Measurements from ENCODE around the gene USP28. TPM values are rescaled to one million over a fixed set of nuclear protein-coding genes. Genes with fewer than 3 reads are reported as not detected.

The USP28 gene
- total RNA-seq, 1 experiment from 2014 or later, result 10.7 TPM

DNA sequence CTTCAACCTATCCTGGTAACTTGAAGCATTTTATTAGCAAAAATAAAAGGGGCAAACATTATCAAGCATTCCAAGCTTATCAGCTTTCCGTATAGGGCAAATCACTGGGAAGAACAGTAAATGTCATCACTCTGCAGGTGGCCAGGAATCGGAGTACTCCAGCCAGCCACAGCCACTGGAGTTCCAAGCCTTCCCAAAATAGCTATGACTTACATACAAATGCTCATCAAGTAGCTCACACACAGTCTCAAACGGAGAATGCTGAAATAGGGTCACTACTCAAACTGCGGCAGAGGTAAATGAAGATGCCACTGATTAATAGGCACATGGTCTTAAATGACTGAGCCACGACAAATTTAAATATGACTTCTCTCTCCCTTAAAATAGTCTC lies 2.1 kb downstream of the USP28 start:
- no peak for DNase-seq (ENCODE audit: low read depth in 1 of 2, low spot score in 2 of 2)
- 0 out of 2 replicates have a peak, but pooled peaks cover 3% of the 10 kb centered on the region for H3K4me1 ChIP-seq (replicated peaks)
- H3K27ac ChIP-seq, result no peak overlapping the region
- H3K27me3 ChIP-seq (replicated peaks), result no peaks in the 10 kb centered on the region
- no peaks in the 10 kb centered on the region for H3K9me3 ChIP-seq (replicated peaks)
- no peaks in the 10 kb centered on the region for H3K36me3 ChIP-seq
- no peak overlapping the region for H3K4me3 ChIP-seq

DNA sequence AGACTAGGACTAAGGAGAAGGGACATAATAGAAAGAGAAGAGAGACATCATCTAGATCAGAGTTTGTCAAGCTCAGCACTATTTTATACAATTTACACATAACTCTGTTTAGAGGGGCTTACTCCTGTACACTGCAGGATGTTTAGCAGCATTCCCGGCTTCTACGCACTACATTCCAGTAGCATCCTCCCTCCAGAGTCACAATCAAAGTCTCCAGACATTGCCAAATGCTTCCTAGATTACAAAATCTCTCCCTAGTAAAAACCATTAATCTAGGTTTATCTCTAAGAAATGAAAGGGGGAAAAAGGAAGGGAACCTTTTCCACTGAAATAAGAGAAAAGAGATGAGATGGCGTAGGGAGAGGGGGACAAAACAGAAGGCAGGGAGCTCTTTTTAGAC lies 4.0 kb downstream of the USP28 start:
- Histone ChIP-seq H3K4me1 (replicated peaks) (0 out of 2 replicates have a peak, but pooled peaks cover 3% of the 10 kb centered on the region), H3K27ac (no peak overlapping the region), H3K36me3 (no peaks in the 10 kb centered on the region), H3K27me3 (replicated peaks) (no peaks in the 10 kb centered on the region), H3K4me3 (no peak overlapping the region), H3K9me3 (replicated peaks) (no peaks in the 10 kb centered on the region)
- DNase-seq (ENCODE audit: low read depth in 1 of 2, low spot score in 2 of 2), result no peak

DNA sequence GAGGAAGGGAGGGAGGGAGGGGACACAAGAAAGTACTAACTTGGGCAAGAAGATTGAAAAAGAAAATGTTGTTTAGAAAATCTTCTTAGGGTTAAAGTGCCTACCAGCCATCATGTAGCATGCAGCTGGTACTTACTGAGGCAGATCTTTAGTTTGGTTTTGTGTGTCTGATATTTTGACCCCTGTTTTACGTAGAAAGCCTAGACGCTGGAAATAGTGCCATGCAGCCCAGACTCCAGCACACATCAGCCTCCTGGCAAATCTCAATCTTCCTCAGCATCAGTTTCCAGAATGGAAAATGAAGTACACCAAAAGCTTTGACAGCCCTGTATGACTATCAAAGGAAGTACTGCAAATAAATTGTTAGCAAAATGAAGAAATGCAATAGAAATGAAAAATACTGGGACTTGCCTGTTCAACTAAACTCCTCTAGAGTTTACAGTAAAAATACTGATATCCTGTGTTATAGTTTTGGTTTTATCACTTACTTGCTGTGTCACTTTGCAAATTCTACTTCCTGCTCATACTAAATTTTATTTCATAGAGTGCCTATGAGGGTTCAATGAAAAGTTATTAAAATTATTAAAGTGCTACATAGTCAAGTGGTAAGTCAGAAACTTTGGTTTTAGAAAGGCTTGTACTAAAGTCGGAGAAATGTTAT lies 7.4 kb downstream of the USP28 start:
- Histone ChIP-seq H3K27ac (no peak overlapping the region), H3K36me3 (no peaks in the 10 kb centered on the region), H3K4me3 (no peak overlapping the region), H3K4me1 (replicated peaks) (no peaks in the 10 kb centered on the region), H3K9me3 (replicated peaks) (no peaks in the 10 kb centered on the region), H3K27me3 (replicated peaks) (no peaks in the 10 kb centered on the region)
- DNase-seq (ENCODE audit: low read depth in 1 of 2, low spot score in 2 of 2), result no peak

DNA sequence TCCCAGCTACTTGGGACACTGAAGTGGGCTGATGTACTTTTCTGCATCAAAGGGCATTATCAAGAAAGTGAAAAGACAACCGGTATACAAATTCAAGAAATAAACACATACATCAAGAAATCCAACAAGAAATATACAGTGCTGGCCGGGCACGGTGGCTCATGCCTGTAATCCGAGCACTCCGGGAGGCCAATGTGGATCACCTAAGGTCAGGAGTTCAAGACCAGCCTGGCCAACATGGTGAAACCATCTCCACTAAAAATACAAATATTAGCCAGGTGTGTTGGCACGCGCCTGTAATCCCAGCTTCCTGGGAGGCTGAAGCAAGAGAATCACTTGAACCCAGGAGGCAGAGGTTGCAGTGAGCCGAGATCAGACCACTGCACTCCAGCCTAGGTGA lies 9.5 kb downstream of the USP28 start:
- H3K9me3 ChIP-seq (replicated peaks), result no peaks in the 10 kb centered on the region
- H3K36me3 ChIP-seq, result no peaks in the 10 kb centered on the region
- no peak for DNase-seq (ENCODE audit: low read depth in 1 of 2, low spot score in 2 of 2)
- H3K27me3 ChIP-seq (replicated peaks), result no peaks in the 10 kb centered on the region
- no peak overlapping the region for H3K4me3 ChIP-seq
- H3K4me1 ChIP-seq (replicated peaks), result 0 out of 2 replicates have a peak, but pooled peaks cover 3% of the 10 kb centered on the region
- H3K27ac ChIP-seq, result no peak overlapping the region

DNA sequence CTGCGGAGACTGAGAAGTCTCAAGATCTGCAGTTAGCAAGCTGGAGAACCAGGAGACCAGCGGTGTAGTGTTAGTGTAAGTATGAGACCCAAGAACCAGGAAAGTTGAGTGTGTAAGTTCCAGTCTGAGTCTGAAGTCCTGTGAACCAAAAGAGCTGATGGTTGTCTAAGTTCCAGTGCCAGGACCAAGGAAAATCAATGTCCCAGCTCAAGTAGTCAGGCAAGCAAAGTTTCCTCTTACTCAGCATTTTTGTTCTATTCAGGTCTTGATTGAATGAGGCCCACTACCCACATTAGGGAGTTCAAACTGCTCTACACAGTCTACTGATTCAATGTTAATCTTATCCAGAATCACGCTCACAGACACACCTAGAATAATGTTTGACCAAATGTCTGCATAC lies 11.0 kb downstream of the USP28 start:
- Histone ChIP-seq H3K4me3 (no peak overlapping the region), H3K36me3 (no peaks in the 10 kb centered on the region), H3K9me3 (replicated peaks) (no peaks in the 10 kb centered on the region), H3K27me3 (replicated peaks) (no peaks in the 10 kb centered on the region), H3K27ac (no peak overlapping the region), H3K4me1 (replicated peaks) (0 out of 2 replicates have a peak, but pooled peaks cover 3% of the 10 kb centered on the region)
- DNase-seq (ENCODE audit: low read depth in 1 of 2, low spot score in 2 of 2), result no peak

DNA sequence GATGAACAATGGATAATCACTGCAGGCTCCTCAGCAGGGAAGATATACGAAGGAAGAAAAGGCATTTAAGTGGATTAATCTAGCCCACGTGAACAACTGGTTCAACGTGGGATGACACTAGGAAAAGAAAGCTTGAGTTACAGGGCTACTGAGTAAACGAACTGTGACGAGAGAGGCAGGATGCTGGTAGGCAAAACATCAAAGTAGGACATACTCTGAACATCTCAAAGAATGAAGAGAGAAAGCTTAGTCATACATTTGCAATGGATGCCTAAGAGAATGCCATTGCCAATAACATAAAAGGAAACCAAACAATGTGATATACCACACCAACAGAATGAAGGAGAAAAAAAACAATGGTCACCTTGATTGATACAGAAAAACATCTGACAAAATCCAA lies 12.9 kb downstream of the USP28 start:
- H3K27ac ChIP-seq, result no peak overlapping the region
- DNase-seq (ENCODE audit: low read depth in 1 of 2, low spot score in 2 of 2), result no peak
- H3K9me3 ChIP-seq (replicated peaks), result no peaks in the 10 kb centered on the region
- H3K4me3 ChIP-seq, result no peak overlapping the region
- H3K4me1 ChIP-seq (replicated peaks), result 0 out of 2 replicates have a peak, but pooled peaks cover 3% of the 10 kb centered on the region
- no peaks in the 10 kb centered on the region for H3K36me3 ChIP-seq
- H3K27me3 ChIP-seq (replicated peaks), result no peaks in the 10 kb centered on the region

DNA sequence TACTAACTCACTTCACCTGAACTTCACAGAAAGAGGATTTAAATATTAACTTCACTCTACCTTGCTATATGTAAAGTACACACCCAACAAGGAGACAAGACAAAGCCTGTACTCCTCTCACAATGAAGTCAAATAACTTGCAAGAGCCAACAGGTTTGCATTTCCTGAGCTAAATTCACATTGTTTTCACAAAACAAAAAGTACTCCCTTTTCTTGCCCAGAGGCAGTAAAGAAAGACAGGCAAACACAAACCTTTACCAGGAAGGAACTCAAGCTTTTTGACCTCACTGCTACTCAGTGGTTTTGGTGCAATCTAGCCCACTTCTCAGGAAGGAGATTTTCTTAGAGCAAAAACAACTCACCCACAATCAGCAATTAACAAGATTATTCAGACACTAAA lies 15.7 kb downstream of the USP28 start:
- Histone ChIP-seq H3K4me3 (no peak overlapping the region), H3K27ac (no peak overlapping the region), H3K36me3 (no peaks in the 10 kb centered on the region), H3K9me3 (replicated peaks) (no peaks in the 10 kb centered on the region), H3K27me3 (replicated peaks) (no peaks in the 10 kb centered on the region), H3K4me1 (replicated peaks) (0 out of 2 replicates have a peak, but pooled peaks cover 3% of the 10 kb centered on the region)
- no peak for DNase-seq (ENCODE audit: low read depth in 1 of 2, low spot score in 2 of 2)

DNA sequence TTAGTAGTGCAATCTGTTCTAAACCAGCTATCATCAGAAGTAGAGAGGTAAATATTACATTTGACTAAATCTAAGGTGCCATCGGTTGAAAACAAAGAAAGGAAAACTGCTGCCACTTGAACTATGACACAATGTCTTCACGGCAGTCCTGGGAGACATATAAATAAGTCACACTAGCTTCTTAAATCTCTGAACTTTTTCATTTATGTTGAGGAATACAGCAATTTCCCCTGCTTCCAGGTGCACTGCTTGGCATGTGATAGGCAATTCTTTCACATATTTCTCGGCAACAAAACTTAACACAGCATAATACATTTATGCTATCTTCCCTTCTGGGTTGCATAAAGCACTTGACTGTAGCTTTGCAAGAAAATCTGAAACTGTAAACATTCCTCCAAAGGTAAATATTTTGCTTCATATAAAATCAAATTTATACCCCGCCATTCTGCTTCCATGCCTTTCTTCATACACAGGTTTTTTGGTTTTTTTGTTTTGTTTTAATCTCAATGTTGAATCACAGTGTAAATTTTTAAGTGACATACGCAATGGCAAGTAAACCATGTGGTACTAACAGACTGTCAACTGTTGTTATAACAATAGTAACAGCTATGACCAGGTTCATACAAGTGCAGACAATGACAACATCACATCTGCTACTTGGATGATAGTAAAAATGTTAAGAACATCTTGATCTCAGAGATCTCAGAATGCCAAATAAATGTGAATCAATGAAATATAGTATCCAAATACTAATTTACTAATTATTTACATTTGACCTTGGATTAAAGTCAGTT lies 18.2 kb downstream of the USP28 start:
- Histone ChIP-seq H3K4me1 (replicated peaks) (no peaks in the 10 kb centered on the region), H3K27me3 (replicated peaks) (no peaks in the 10 kb centered on the region), H3K27ac (no peak overlapping the region), H3K36me3 (no peaks in the 10 kb centered on the region), H3K9me3 (replicated peaks) (no peaks in the 10 kb centered on the region), H3K4me3 (no peak overlapping the region)
- DNase-seq (ENCODE audit: low read depth in 1 of 2, low spot score in 2 of 2), result no peak

DNA sequence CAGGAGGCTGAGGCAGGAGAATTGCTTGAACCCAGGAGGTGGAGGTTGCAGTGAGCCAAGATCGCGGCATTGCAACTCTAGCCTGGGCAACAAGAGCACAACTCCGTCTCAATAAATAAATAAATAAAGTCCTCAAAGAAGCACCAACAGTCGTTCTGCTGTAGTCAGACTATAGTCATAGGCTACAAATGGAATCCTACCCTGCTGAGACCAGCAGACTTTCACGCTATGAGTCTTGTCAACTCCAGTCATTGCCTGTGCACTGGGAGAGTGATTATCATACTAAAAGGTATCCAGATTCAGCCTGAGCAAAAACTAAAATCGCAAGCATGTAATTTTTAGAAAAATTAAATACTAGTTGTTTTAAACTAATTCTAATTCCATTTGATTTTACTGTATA lies 19.6 kb downstream of the USP28 start:
- Histone ChIP-seq H3K27me3 (replicated peaks) (no peaks in the 10 kb centered on the region), H3K36me3 (no peaks in the 10 kb centered on the region), H3K9me3 (replicated peaks) (no peaks in the 10 kb centered on the region), H3K4me3 (no peak overlapping the region), H3K27ac (no peak overlapping the region), H3K4me1 (replicated peaks) (no peaks in the 10 kb centered on the region)
- DNase-seq (ENCODE audit: low read depth in 1 of 2, low spot score in 2 of 2), result no peak

DNA sequence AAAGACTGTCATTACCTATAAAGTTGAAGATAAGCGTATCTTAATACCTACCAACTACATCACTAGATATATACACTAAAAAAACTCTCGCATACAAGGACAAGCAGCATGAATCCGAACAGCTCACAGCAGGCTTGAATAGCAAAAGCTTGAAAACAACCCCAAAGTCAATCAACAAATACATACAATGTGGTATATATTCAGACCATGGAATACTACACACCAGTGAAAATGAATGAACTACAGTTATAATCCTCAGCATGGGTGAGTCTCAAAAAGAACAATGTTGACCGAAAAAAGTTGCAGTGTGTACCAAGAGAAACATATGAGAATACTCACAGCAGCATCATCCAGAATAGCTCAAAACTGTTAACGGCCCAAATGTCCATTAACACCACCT lies 25.2 kb downstream of the USP28 start:
- Histone ChIP-seq H3K27me3 (replicated peaks) (no peaks in the 10 kb centered on the region), H3K36me3 (no peaks in the 10 kb centered on the region), H3K9me3 (replicated peaks) (no peaks in the 10 kb centered on the region), H3K4me3 (no peak overlapping the region), H3K27ac (no peak overlapping the region), H3K4me1 (replicated peaks) (no peaks in the 10 kb centered on the region)
- no peak for DNase-seq (ENCODE audit: low read depth in 1 of 2, low spot score in 2 of 2)

DNA sequence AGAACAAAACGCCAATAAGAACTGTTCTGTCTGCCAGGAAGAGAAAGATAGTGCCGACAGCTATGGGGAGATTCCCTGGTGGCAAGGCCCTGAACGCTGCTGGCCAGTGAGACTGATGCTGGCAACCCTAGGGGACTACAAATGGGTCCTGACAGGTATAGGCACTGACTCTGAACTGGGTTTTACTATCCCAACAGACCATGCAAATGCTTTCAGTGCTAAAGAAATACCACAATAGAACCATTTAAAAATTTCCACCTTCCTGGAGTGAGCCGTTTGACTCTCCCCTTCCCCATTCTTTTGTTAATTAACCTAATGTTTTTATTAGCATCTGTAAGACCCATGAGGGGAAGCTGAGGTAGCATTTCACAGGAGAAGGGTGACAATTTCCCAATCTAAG lies 25.7 kb downstream of the USP28 start:
- Histone ChIP-seq H3K36me3 (no peaks in the 10 kb centered on the region), H3K9me3 (replicated peaks) (no peaks in the 10 kb centered on the region), H3K27me3 (replicated peaks) (no peaks in the 10 kb centered on the region), H3K4me1 (replicated peaks) (no peaks in the 10 kb centered on the region), H3K27ac (no peak overlapping the region), H3K4me3 (no peak overlapping the region)
- no peak for DNase-seq (ENCODE audit: low read depth in 1 of 2, low spot score in 2 of 2)

DNA sequence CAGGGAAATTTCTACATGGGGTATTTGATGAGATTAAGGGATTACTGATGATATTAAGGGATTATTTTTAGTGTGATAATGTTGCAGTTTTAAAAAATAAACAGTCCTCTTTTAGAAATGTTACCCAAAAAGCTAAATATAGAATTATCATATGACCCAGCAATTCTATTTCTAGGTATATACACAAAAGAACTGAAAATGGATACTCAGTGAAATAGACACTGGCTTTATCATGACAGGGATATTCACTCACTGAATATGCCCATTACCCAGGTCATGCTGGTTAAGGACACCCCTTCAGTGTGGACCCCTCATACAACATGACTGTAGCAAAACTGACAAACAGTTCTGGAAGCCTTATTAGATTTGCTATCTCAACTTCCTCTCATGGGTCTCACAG lies 27.8 kb downstream of the USP28 start:
- Histone ChIP-seq H3K4me3 (no peak overlapping the region), H3K9me3 (replicated peaks) (no peaks in the 10 kb centered on the region), H3K27ac (no peak overlapping the region), H3K4me1 (replicated peaks) (no peaks in the 10 kb centered on the region), H3K36me3 (no peaks in the 10 kb centered on the region), H3K27me3 (replicated peaks) (no peaks in the 10 kb centered on the region)
- no peak for DNase-seq (ENCODE audit: low read depth in 1 of 2, low spot score in 2 of 2)

DNA sequence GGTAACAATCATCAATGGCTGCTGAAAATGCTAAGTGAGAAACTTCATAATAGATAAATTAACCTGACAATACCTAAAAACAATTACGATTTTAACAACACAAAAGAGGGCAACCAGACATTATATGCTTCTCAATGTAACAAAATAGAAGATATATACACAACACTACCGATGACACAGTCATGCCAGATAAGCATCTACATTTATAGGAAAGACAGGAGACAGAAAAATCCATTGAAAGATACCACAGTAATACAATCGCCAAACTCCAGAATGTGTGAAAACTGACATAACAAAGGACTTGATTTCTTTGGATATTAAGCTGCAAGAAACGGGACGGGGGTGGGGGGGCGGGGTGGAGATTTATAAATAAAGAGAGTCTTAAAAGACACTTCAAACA lies 28.3 kb downstream of the USP28 start:
- Histone ChIP-seq H3K27me3 (replicated peaks) (no peaks in the 10 kb centered on the region), H3K27ac (no peak overlapping the region), H3K36me3 (no peaks in the 10 kb centered on the region), H3K4me3 (no peak overlapping the region), H3K4me1 (replicated peaks) (no peaks in the 10 kb centered on the region), H3K9me3 (replicated peaks) (no peaks in the 10 kb centered on the region)
- DNase-seq (ENCODE audit: low read depth in 1 of 2, low spot score in 2 of 2), result no peak

DNA sequence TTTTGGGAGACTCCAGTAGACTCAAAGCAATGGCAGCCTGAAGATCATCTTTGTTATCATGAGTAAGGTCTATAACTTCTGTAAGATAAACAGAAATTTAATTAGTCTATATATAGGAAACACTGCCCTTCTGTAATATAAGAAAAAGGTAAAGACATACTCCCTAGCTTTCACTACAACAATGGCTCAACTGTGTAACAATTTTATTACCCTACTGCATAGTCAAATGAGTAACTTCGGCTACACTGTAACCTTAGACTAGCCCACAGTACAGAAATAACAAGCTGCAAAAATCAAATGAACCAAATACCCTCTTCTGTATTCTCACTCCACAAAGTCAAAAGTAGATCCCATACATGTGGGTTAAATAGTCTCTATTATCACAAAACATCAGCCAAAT lies 33.7 kb downstream of the USP28 start:
- Histone ChIP-seq H3K4me1 (replicated peaks) (no peaks in the 10 kb centered on the region), H3K9me3 (replicated peaks) (no peaks in the 10 kb centered on the region), H3K27me3 (replicated peaks) (no peaks in the 10 kb centered on the region), H3K4me3 (no peak overlapping the region), H3K27ac (no peak overlapping the region), H3K36me3 (no peaks in the 10 kb centered on the region)
- no peak for DNase-seq (ENCODE audit: low read depth in 1 of 2, low spot score in 2 of 2)

All from SJSA1 (cell line).